Skeletal muscle satellite cell (primary cell): ENCODE measurements around the gene DNAH3.
"Not testable (repeated sequence)": the region's sequence is repeated elsewhere in the genome, so short reads cannot be mapped to it uniquely, and the experiment has no call there.

ENCODE experiments used
- H3K27me3 ChIP-seq: 2 replicates; pipeline ENCODE4 v1.7.0; 2013; ENCODE audit warnings: low read length; ENCODE audit not compliant: control insufficient read depth, insufficient read depth
- H3K36me3 ChIP-seq: 2 replicates; pipeline ENCODE4 v1.7.0; 2013; ENCODE audit warnings: mild to moderate bottlenecking, control low read depth, low read length; ENCODE audit not compliant: insufficient read depth
- H3K4me1 ChIP-seq: 2 replicates; pipeline ENCODE4 v1.7.0; 2013; ENCODE audit warnings: low read length; ENCODE audit not compliant: control insufficient read depth, insufficient read depth
- H3K4me2 ChIP-seq: 2 replicates; pipeline ENCODE4 v1.7.0; 2013; ENCODE audit warnings: mild to moderate bottlenecking, low read length
- H3K4me3 ChIP-seq: 2 replicates; pipeline ENCODE4 v1.7.0; 2013; ENCODE audit warnings: low read length
- H3K9ac ChIP-seq: 2 replicates; pipeline ENCODE4 v1.7.0; 2013; ENCODE audit warnings: mild to moderate bottlenecking, low read depth, low read length, moderate library complexity
- H3K9me3 ChIP-seq: replicated peaks from 2 replicates; pipeline ENCODE4 v1.7.0; 2013; ENCODE audit warnings: mild to moderate bottlenecking, control low read depth, low read length

The DNAH3 gene

DNA sequence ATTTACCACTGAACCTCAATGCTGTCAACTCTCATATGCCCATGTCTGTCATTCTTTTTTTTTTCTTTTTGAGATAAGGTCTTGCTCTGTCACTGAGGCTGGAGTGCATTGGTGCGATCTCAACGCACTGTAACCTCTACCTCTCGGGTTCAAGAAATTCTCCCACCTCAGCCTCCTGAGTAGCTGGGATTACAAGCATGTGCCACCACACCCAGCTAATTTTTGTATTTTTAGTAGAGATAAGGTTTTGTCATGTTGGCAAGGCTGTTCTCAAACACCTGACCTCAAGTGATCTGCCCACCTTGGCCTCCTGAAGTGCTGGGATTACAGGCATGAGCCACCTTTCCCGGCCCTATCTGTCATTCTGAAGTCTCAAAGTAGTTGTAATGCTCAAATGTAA is 177.4 kb downstream of the DNAH3 start:
- not testable (repeated sequence) for H3K9me3 ChIP-seq, H3K4me3 ChIP-seq, H3K4me1 ChIP-seq, H3K4me2 ChIP-seq, H3K36me3 ChIP-seq, H3K9ac ChIP-seq, H3K27me3 ChIP-seq

DNA sequence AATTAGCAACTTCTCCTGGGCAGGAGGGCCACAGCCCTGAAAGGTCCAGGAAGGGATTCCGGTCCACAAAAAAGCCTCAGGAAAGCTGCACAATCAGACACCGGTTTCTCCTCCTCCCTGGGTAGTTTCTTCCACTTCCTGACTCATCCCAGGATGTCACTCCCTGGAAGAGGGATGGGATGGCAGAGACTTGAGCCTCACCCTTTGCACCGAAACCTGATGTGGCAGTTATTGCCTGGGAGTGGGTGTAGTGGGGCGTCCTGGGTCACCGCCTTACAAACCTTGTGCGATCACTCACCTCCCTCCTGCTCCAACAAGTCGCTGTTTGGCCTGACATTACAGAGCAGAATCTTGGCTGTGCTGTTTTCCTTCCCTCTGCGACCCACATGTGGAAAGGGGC is 179.2 kb downstream of the DNAH3 start:
- H3K9ac ChIP-seq: no peak overlapping the region
- peaks cover 3% of the 10 kb centered on the region for H3K27me3 ChIP-seq
- no peaks in the 10 kb centered on the region for H3K36me3 ChIP-seq

DNA sequence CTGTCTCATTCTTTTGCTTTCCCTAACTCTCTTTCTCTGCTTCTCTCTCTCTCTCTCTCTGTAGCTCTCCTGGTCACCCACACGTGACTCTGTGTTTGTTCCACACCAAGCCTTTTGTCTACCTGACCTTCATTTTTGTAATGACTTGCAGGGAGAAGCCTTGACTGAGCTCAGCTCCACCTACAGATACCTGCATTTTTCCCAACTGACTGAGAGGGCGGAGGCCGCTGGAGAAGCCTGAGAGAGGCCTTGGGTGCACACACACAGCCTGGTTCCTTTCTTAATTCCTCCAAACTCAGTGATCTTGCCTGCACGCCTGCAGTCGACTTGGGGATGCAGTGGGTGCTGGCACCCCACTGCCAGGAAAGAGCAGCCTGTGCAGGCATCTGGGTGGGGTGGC is 181.3 kb downstream of the DNAH3 start:
- no peak overlapping the region for H3K4me2 ChIP-seq
- no peaks in the 10 kb centered on the region for H3K36me3 ChIP-seq
- no peaks in the 10 kb centered on the region for H3K9me3 ChIP-seq

More for the DNA sequence above, 179.2 kb downstream of the DNAH3 start:
- Histone ChIP-seq H3K4me1 (no peaks in the 10 kb centered on the region), H3K4me3 (no peak overlapping the region), H3K9me3 (no peaks in the 10 kb centered on the region), H3K4me2 (no peak overlapping the region)

DNA sequence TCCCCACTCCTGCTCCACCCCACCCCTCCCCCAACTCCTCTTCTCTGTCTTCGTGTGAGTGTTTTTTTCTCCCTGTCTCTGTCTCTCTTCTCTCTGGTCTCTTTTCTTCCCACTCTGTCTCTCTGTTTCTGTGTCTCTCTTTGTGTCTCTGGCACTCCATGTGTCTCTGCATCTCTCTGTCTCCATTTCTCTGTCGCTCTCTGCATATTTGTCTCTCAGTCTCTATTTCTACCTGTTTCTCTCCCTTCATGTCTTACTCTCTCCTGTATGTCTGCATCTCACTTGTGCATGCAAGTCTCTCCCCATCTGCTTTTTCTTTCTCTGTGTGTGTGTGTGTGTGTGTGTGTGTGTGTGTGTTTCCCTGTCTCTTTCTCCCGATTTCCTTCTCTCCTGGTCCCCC is 181.9 kb downstream of the DNAH3 start:
- Histone ChIP-seq H3K4me3 (no peak overlapping the region), H3K27me3 (peaks cover 10% of the 10 kb centered on the region), H3K36me3 (no peaks in the 10 kb centered on the region), H3K9me3 (no peaks in the 10 kb centered on the region), H3K9ac (no peak overlapping the region), H3K4me1 (no peaks in the 10 kb centered on the region), H3K4me2 (no peak overlapping the region)

More for the DNA sequence above, 181.3 kb downstream of the DNAH3 start:
- Histone ChIP-seq H3K27me3 (peaks cover 4% of the 10 kb centered on the region), H3K4me3 (no peak overlapping the region), H3K4me1 (no peaks in the 10 kb centered on the region), H3K9ac (no peak overlapping the region)

DNA sequence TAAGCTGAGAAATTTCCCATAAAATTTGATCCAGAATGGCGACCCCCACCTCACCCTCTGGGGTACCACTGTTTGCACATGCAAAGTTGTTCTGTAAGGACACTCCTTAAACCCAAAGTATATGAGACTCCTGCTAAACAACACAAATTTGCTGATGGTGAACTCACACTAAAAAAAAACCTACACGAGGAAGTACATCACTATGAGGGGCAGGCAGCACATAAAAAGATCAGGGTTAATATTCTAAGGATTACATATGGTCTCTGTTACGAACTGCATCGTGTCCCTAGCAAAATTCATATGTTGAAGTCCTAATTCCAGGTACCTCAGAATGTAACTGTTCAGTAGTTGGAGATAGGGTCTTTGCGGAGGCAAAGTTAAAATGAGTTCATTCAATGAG is 189.7 kb downstream of the DNAH3 start:
- Histone ChIP-seq H3K4me3 (no peak overlapping the region), H3K4me1 (no peaks in the 10 kb centered on the region), H3K27me3 (peaks cover 8% of the 10 kb centered on the region), H3K9me3 (no peaks in the 10 kb centered on the region), H3K4me2 (no peak overlapping the region), H3K9ac (no peak overlapping the region), H3K36me3 (no peaks in the 10 kb centered on the region)

DNA sequence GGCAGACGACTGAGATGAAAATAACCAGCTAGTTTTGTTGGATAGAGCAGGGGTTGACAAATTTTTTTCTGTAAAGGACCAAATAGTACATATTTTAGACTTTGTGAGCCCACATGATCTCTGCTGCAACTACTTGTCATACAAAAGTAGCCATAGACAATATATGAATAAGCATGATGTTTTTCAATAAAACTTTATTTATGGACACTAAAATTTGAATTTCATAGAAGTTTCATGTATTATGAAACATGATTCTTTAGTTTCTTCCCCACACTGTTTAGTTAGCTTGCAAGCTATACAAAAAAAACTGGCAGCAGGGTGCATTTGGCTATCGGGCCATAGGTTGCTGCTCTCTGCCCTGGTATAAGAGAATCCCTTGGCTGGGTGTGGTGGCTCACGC is 193.5 kb downstream of the DNAH3 start:
- Histone ChIP-seq H3K9me3 (no peaks in the 10 kb centered on the region), H3K4me1 (no peaks in the 10 kb centered on the region), H3K27me3 (no peaks in the 10 kb centered on the region), H3K36me3 (no peaks in the 10 kb centered on the region), H3K4me2 (no peak overlapping the region), H3K9ac (no peak overlapping the region), H3K4me3 (no peak overlapping the region)

DNA sequence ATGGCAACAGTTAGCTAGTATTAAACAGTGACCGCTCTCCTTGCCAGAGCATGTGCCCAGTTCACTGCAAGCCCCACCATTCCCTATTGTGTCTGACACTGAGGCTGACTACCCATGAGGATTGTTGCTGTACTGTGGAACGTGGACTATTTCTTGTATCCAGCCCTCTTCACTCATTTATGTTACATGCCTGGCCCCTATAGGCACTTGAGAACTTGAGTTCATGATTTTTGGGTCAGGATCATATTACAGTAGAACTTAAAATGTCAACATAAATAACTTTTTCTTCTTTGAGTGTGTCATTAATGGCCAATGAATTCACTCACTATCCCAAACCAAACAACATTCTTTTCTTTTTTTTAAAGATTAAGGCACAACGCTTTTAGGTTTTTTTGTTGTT is 194.3 kb downstream of the DNAH3 start:
- no peak overlapping the region for H3K4me3 ChIP-seq
- H3K4me1 ChIP-seq: no peaks in the 10 kb centered on the region
- no peaks in the 10 kb centered on the region for H3K36me3 ChIP-seq
- no peaks in the 10 kb centered on the region for H3K9me3 ChIP-seq
- H3K9ac ChIP-seq: no peak overlapping the region
- H3K27me3 ChIP-seq: no peaks in the 10 kb centered on the region
- no peak overlapping the region for H3K4me2 ChIP-seq

DNA sequence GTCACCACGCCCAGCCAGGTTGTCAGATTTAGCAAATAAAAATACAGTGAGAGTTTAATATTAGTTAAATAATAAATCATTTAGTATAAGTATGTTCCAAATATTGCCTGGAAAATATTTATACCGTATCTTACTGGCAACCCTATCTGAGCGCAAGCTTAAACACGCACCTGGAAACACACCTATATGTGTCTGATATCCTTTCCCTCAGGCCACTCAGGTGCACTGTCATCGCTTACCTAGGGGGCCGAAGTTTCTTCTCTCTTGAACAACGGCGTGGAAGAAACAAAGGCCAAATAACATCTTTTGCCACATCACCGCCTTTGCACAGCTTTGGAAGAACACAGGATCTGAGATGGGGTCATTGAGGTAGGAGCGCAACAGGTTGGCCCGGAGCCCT is 196.1 kb downstream of the DNAH3 start:
- H3K9me3 ChIP-seq: no peaks in the 10 kb centered on the region
- H3K4me1 ChIP-seq: no peaks in the 10 kb centered on the region
- no peak overlapping the region for H3K9ac ChIP-seq
- no peak overlapping the region for H3K4me2 ChIP-seq
- H3K36me3 ChIP-seq: no peaks in the 10 kb centered on the region
- H3K27me3 ChIP-seq: no peaks in the 10 kb centered on the region
- H3K4me3 ChIP-seq: no peak overlapping the region

DNA sequence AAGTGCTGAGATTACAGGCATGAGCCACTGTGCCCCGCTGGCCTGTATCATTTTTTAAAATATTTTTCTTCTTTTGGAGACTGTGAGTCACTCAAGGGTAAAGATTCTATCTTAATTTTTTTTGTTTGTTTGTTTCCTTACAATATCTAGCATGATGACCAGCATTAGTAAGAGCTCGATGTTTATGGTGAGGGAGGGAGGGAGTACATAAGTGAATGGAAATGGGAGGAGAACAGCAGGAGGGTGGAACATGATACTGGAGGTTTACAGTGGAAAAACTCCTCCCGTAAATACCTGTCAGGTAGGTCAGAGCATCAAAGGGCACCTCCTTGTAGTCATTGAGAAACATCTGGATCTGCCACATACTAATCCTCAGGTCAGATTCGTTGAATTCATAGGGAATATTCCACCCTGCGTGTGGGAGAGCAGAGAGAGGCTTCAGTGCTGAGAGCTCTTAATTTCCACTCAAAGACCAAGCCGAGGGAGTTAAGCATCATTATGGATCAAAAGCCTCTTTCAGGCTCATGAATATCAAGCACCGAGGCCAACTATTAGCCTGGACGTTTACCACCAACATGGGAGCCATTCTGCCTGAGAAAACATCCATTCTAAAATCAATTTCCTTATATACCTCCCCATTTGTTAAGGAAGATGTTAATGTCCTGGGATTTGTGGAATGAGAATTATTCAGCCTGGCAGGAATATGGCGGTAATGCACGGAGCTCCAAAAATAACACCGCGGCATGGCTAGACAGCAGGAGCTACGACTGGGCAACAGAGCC is 198.3 kb downstream of the DNAH3 start:
- H3K4me3 ChIP-seq: no peak overlapping the region
- no peaks in the 10 kb centered on the region for H3K36me3 ChIP-seq
- H3K9ac ChIP-seq: no peak overlapping the region
- no peak overlapping the region for H3K4me2 ChIP-seq
- H3K9me3 ChIP-seq: no peaks in the 10 kb centered on the region
- H3K4me1 ChIP-seq: no peaks in the 10 kb centered on the region
- no peaks in the 10 kb centered on the region for H3K27me3 ChIP-seq

DNA sequence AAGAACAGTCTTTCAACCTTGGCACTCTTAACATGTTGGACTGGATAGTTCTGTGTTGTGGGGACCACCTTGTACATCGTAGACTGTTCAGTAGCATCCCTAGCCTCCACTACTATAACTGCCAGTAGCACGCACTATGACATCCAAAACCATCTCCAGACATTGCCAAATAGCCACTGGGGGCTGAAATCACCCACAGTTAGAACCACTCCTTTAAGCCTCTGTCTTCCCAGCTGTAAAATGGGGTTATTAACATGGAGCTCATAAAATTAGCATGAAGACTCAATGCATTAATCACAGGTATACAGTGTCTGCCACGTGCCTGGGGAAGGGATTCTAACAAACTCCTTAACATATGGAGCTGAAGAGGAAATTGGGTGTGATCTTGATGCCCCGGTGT is 200.4 kb downstream of the DNAH3 start:
- no peaks in the 10 kb centered on the region for H3K27me3 ChIP-seq
- no peaks in the 10 kb centered on the region for H3K4me1 ChIP-seq
- no peak overlapping the region for H3K4me3 ChIP-seq
- H3K9ac ChIP-seq: no peak overlapping the region
- H3K9me3 ChIP-seq: no peaks in the 10 kb centered on the region
- no peak overlapping the region for H3K4me2 ChIP-seq
- H3K36me3 ChIP-seq: no peaks in the 10 kb centered on the region

DNA sequence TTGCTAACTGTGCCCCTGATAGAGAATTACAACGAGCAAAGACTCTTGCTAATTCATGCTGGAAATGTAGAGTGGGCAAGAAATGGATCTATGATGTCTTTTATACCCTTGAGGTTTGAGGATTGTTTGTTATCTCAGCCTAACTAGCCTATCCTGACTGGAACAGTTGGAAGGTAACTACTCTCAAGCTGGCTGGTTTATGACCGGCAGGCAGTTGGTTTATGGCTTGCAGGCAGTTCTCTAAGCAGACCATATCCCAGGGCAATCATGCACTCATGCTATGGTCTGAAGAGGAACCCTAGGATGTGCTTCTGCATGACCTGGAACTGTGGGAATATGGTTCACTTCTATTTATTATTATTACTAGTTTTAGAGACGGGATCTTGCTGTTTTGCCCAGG is 201.0 kb downstream of the DNAH3 start:
- no peaks in the 10 kb centered on the region for H3K9me3 ChIP-seq

DNA sequence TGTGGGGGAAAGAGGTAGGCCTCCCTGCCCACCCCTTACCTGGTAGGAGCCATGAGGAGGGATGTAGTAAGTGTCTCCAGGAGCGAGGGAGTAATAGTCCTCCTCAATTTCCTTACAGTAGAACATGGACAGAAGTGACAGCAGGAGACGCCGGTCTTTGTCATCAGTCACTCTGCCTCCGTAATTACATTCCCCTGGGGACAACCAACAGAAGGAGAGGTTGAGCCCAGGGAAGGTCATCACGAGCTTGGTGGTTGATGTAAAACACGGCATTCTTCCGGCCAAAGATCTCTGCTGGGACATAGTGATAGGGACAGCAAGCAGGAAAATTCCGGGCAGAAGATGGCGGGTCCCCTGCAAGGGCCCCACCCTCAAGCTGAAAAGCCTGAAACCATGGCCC is 202.2 kb downstream of the DNAH3 start:
- H3K4me2 ChIP-seq: no peak overlapping the region
- H3K4me3 ChIP-seq: no peak overlapping the region
- no peaks in the 10 kb centered on the region for H3K4me1 ChIP-seq
- H3K9me3 ChIP-seq: no peaks in the 10 kb centered on the region
- H3K27me3 ChIP-seq: no peaks in the 10 kb centered on the region
- H3K9ac ChIP-seq: no peak overlapping the region
- no peaks in the 10 kb centered on the region for H3K36me3 ChIP-seq

More for the DNA sequence above, 201.0 kb downstream of the DNAH3 start:
- H3K4me3 ChIP-seq: no peak overlapping the region
- H3K36me3 ChIP-seq: no peaks in the 10 kb centered on the region
- no peak overlapping the region for H3K9ac ChIP-seq
- no peaks in the 10 kb centered on the region for H3K27me3 ChIP-seq
- no peaks in the 10 kb centered on the region for H3K4me1 ChIP-seq
- no peak overlapping the region for H3K4me2 ChIP-seq
